Kidney tubule cell (primary cell): ENCODE measurements around the gene TFF2.

ENCODE experiments used
- DNase-seq: peaks from one replicate; pipeline ENCODE4 v3.0.0-alpha.2; 2018; ENCODE audit warnings: low spot score

Gene TFF2

DNA sequence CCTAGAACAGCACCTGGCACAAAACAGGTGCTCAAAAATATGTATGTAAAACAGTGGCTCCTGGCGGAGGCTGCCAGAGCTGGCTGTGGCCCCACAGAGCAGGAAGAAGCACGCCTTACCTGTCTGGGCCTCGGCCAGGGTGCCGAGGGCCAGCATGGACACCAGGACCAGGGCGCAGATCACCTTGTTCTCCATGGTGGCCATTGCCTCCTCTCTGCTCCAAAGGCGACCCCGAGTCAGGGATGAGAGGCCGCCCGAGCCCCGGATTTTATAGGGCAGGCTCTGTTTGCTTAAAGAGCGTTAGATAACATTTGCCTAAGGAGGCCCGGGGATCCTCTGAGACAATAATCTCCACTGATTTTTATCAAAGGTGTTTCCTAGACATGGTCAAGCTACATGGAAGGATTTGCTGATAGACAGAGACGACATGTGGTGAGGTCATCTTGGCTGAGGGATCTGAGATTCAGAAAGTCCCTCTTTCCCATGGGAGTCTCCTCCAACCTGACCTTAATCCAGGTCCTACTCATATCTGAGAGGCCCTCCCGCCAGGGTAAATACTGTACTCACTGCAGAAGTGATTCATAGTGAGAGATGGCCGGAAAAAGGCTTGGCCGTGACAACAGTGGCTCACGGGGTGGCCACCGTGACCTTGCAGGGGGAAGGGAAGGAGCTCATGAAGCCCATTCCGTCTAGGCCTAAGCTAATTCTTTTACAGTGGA lies 15.7 kb upstream of the TFF2 start, which contains the start of gene TFF1:
Gene TFF1, minus strand, starts transcription at position 244 of the 719 bp plus-strand sequence. Its CDS starts 40 bp downstream, at position 204.
- no peak for DNase-seq

- DNase-seq = no peak
These were observed 15.0 kb upstream of the TFF2 start for GRCh38 chr21:42365770-42366169.

DNA sequence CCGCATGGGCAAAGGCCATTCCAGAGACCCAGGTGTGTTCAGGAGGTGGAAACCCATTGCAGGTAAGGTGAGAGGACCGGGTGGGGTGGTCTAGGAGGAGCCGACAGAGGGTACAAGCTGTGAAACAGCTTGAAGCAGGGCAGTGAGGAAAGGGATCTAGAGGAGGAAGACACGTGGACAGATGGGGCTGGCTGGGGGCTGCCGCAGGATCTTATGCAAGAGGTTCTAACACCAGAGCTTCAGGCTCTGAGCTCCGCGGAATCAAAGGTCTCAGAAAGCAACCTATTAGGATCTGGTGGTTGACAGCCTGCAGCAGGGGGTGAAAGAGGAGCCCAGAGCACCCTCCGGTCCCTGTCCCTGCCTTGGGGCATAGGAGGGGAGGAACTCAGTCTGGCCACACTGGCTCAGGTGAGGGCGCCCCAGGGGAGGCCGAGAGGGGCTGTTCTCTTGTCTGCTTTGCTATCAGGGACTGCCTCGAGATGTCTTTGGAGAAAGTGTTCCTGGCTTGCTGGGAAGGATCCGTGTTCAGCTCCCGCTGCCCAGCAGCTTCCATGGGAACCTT lies 13.6 kb upstream of the TFF2 start:
- no peak for DNase-seq

GRCh38 chr21:42363312-42363711 lies 12.5 kb upstream of the TFF2 start:
- DNase-seq = peak; percentile 39

GRCh38 chr21:42362700-42363099 lies 11.9 kb upstream of the TFF2 start:
- DNase-seq = peak; percentile 8

DNA sequence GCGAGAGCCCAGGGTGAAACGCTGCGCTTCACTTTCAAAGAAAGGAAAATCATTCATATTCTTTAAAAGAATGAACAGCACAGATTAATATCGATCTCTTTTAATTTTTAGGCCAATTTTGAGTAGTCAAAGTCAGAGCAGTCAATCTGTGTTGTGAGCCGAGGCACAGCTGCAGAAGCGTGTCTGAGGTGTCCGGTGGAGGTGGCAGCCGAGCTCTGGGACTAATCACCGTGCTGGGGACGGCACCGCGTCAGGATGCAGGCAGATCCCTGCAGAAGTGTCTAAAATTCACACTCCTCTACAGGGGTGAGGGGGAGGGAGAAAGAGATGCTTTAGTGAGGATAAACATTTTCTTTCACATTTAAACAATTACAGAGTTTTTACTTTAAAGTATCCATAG lies 11.4 kb upstream of the TFF2 start:
- no peak for DNase-seq

DNA sequence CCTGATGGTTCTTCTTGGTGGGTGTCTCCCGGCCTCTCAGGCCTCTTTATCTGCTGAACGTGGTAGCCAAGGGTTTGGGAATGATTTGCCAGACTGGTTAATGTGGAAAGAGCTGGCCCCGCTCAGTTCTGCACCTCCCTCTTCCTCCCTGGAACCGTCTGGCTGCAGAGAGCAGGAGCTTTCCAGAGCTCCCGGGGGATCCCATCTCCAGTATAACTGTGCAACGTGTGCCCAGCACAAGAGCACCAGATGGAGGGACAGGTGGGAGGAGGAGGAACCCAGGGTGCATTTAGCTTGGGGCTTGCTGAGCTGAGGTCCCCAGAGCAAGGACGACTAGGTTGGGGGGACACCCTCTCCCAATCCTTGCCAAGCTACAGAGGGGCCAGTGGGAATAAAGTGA lies 10.5 kb upstream of the TFF2 start:
- DNase-seq = no peak

GRCh38 chr21:42360317-42360716 lies 9.5 kb upstream of the TFF2 start:
- no peak for DNase-seq

- no peak for DNase-seq
These were observed 8.1 kb upstream of the TFF2 start for GRCh38 chr21:42358937-42359336.

DNA sequence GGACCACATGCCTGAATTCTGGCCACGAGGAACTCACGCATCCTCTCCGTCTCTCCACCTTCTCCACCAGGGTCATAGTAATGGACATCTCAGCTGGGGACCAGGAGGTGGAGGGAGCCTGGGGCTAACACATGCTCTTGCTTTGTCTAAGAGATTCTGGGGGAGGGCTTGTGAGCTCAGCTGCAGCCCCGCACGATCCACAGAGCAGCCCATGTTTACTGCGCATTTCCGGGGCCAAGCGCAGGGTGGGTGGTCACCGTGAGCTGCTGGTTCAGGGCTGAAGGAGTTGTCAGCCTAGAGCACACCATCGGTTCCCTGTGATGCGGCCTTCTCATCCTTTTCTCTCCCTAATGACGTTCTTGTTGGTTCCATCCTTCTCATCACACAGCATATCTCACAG lies 7.5 kb upstream of the TFF2 start:
- DNase-seq = no peak

GRCh38 chr21:42357307-42357706 lies 6.5 kb upstream of the TFF2 start:
- no peak for DNase-seq

- no peak for DNase-seq
These were observed 5.9 kb upstream of the TFF2 start for GRCh38 chr21:42356650-42357049.

DNA sequence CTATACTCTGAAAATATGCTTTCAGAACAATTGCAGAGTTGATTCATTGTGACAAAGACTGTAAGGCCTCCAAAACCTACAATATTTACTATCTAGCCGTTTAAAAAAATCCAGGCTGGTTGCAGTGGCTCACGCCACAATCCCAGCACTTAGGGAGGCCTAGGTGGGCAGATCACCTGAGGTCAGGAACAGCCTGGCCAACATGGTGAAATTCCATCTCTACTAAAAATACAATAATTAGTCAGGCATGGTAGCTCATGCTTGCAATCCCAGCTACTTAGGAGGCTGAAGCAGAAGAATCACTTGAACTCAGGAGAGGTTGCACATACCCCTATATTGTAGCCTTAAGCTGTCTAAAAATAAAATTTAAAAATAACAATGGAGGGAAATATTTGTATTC lies 5.3 kb upstream of the TFF2 start:
- peak; percentile 35 for DNase-seq

GRCh38 chr21:42353623-42354022 lies 2.8 kb upstream of the TFF2 start:
- DNase-seq = no peak

- DNase-seq = peak; percentile 52
These were observed 1.8 kb upstream of the TFF2 start for GRCh38 chr21:42352441-42353095.

DNA sequence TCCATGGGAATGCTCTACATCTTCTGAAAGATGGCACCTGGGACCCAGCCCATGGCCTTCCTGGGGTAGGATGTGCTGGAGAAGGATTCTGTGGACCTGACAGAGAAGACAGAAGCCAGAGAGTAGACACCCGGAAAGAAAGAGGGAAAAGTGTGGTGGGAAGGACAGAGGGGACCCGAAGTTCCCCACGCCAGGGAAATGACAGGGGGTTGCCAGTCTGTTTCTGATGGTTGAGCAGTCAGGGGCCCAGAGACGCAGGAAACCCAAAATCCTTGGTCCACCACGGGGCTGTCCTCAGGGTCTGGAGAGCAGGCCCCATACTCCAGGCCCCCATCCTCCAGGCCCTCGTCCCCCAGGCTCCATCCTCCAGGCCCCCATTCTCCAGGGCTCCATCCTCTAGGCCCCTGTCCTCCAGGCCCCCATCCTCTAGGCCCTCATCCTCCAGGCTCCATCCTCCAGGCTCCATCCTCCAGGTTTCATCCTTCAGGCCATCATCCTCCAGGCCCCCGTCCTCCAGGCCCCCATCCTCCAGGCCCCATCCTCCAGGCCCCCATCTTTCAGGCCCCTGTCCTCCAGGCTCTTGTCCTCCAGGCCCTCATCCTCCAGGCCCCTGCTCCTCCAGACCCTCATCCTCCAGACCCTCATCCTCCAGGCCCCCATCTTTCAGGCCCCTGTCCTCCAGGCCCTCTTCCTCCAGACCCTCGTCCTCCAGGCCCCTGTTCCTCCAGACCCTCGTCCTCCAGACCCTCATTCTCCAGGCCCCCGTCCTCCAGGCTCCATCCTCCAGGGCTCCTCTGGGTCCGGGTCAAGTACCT lies 1.0 kb upstream of the TFF2 start:
- no peak for DNase-seq

GRCh38 chr21:42350318-42350910 lies 380 bp downstream of the TFF2 start:
- no peak for DNase-seq

GRCh38 chr21:42349420-42350317 lies 1.1 kb downstream of the TFF2 start:
- DNase-seq = no peak

DNA sequence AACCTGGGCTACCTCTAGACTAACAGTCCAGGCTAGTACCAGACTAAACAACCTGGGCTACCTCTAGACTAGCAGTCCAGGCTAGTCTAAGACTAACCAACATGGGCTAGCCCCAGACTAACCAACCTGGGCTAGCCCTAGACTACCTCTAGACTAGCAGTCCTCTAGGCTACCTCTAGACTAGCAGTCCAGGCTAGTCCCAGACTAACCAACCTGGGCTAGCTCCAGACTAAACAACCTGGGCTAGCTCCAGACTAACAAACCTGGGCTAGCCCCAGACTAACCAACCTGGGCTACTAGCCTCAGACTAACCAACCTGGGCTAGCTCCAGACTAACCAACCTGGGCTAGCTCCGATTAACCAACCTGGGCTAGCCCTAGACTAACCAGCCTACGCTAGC lies 2.0 kb downstream of the TFF2 start:
- DNase-seq = no peak

DNA sequence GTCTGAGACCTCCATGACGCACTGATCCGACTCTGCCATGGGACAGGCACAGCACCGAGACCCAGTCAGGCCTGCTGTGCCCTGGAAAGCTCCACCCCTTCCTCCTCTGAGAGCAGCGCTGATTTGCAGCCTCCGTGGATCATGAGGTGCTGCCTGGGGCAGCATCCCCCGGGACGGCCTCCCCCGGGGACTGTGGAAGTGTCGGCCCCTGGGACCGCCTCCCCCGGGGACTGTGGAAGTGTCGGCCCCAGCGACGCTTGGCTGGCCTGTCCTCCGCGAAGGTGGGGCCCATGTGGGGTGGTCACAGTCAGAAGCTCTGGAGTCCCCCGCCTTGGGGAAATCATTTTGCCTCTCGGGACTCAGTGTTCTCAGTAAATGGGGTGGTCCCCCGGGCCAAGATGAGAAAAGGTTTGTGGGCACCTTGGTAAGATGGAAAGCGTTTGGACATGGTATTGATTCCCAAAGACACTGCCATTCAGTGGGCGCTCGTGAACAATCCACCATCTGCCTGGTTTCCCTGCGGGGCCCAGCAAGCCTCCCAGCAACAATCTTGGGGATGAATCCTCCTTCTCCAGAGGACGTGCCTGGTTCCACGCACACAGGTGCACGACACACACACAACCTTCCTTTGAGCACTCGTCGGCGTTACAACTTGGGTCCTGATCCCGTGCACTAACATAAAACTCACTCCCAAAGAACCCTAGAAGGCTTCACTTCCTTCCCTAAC lies 3.0 kb downstream of the TFF2 start:
- DNase-seq = no peak
